GM12878 (cell line): ENCODE data around the gene MYCBPAP.

ENCODE experiments used
- EZH2 ChIP-seq: IDR thresholded peaks from 2 replicates; pipeline ENCODE4 v1.6.1; 2012; ENCODE audit warnings: low read depth, mild to moderate bottlenecking, control low read depth, inconsistent platforms, low read length, borderline replicate concordance; ENCODE audit not compliant: control insufficient read depth
- FOS ChIP-seq: IDR thresholded peaks from 3 replicates; pipeline ENCODE4 v1.6.1; 2011; ENCODE audit warnings: borderline replicate concordance; ENCODE audit not compliant: insufficient read length; ENCODE audit errors: extremely low read depth
- HCFC1 ChIP-seq: fragments of 150-350 bp; IDR thresholded peaks from 2 replicates; pipeline ENCODE4 v1.6.1; 2014; ENCODE audit warnings: low read length
- MXI1 ChIP-seq: fragments of 150-350 bp; IDR thresholded peaks from 2 replicates; pipeline ENCODE4 v1.6.1; 2011; ENCODE audit warnings: low read depth, mild to moderate bottlenecking, inconsistent platforms, low read length, improper control_type of control experiment
- RAD51 ChIP-seq: fragments of 450-650 bp; IDR thresholded peaks from 2 replicates; pipeline ENCODE4 v1.6.1; 2016; ENCODE audit warnings: moderate library complexity, mild to moderate bottlenecking, inconsistent platforms
- RFX5 ChIP-seq: IDR thresholded peaks from 2 replicates; pipeline ENCODE4 v1.6.1; 2011; ENCODE audit warnings: low read depth, low read length, improper control_type of control experiment
- SREBF1 ChIP-seq: IDR thresholded peaks from 2 replicates; pipeline ENCODE4 v1.6.1; 2012; ENCODE audit warnings: mild to moderate bottlenecking, low read length
- ZNF274 ChIP-seq: IDR thresholded peaks from one replicate; pipeline ENCODE4 v1.8.0; 2011; ENCODE audit not compliant: insufficient read length, insufficient read depth
- TF ChIP-seq, protein P1 (sequence below), 3 experiments: IDR thresholded peaks in 2 of 3; conservative IDR thresholded peaks in 1 of 3; 2 replicates each; pipeline ENCODE4 v1.5.1; 2011; ENCODE audit warnings: low read depth in 3 of 3, low read length in 3 of 3, mild to moderate bottlenecking in 3 of 3, control low read depth in 2 of 3, moderate library complexity in 2 of 3, inconsistent platforms in 1 of 3, mixed read lengths in 1 of 3; ENCODE audit not compliant: control insufficient read depth in 2 of 3, insufficient read depth in 1 of 3; ENCODE audit errors: extremely low read depth in 1 of 3

DNA sequence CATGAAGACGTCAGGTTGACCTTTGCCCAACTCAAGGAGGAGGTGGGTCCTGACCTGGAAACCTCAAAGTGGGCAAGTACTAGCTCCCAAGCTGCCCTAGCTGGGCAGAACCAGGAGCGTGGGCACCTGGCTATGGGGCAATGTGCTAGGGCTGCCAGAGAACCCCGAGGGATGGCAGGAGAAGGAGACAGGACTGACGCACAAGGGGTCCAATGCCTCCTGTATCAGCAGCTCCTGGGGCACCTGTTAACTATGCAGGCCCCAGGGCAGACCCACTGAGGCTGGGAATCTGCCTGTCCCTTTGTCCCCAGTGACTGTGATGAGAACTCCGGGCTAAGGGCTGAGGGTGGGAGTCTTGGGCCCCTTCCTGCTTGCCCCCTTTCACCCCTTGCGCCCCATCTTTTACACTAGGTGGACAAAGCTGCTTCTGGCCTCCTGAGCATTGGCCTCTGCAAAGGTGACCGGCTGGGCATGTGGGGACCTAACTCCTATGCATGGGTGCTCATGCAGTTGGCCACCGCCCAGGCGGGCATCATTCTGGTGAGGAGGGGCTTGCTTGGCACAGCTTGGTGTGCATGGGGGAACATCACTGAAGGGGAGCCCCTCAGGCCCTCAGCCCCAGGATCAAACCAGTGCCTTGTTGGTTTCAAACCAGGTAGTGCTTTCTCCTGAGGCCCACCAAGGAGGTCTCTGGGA lies 47.3 kb upstream of the MYCBPAP start:
- TF ChIP-seq, protein P1, sequence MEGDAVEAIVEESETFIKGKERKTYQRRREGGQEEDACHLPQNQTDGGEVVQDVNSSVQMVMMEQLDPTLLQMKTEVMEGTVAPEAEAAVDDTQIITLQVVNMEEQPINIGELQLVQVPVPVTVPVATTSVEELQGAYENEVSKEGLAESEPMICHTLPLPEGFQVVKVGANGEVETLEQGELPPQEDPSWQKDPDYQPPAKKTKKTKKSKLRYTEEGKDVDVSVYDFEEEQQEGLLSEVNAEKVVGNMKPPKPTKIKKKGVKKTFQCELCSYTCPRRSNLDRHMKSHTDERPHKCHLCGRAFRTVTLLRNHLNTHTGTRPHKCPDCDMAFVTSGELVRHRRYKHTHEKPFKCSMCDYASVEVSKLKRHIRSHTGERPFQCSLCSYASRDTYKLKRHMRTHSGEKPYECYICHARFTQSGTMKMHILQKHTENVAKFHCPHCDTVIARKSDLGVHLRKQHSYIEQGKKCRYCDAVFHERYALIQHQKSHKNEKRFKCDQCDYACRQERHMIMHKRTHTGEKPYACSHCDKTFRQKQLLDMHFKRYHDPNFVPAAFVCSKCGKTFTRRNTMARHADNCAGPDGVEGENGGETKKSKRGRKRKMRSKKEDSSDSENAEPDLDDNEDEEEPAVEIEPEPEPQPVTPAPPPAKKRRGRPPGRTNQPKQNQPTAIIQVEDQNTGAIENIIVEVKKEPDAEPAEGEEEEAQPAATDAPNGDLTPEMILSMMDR (IDR thresholded peaks at IDR 0.05 in 2 of 3, conservative IDR thresholded peaks at IDR 0.05 in 1 of 3; ENCODE audit: control insufficient read depth in 2 of 3, extremely low read depth in 1 of 3, insufficient read depth in 1 of 3, low read depth in 3 of 3, low read length in 3 of 3): no peak
- TF ChIP-seq MXI1 (no peak), FOS (no peak), EZH2 (no peak), RFX5 (no peak), HCFC1 (no peak), RAD51 (no peak), SREBF1 (no peak), ZNF274 (no peak)
